NAMALWA (cell line): ENCODE measurements around the gene SOCS2.
"Not testable (repeated sequence)": the region's sequence is repeated elsewhere in the genome, so short reads cannot be mapped to it uniquely, and the experiment has no call there.

Experiments
- DNase-seq: peaks from one replicate; pipeline ENCODE4 v3.0.0-alpha.2; 2015; ENCODE audit warnings: low spot score

The SOCS2 gene

GRCh38 chr12:93593843-93594242, 21.4 kb downstream of the SOCS2 start:
- peak; percentile 81 for DNase-seq

- peak; percentile 43 for DNase-seq
These were observed 22.4 kb downstream of the SOCS2 start for GRCh38 chr12:93594766-93595311.

GRCh38 chr12:93595351-93595750, 22.9 kb downstream of the SOCS2 start:
- peak; percentile 39 for DNase-seq

GRCh38 chr12:93597608-93598007, 25.1 kb downstream of the SOCS2 start:
- DNase-seq: no peak

- DNase-seq: no peak
These were observed 26.7 kb downstream of the SOCS2 start for GRCh38 chr12:93599192-93599591.

GRCh38 chr12:93601591-93601990, 29.1 kb downstream of the SOCS2 start:
- no peak for DNase-seq

- no peak for DNase-seq
These were observed 30.6 kb downstream of the SOCS2 start for GRCh38 chr12:93602897-93603668.

- no peak for DNase-seq
These were observed 31.3 kb downstream of the SOCS2 start for GRCh38 chr12:93603762-93604161.

- DNase-seq: no peak
These were observed 35.8 kb downstream of the SOCS2 start for GRCh38 chr12:93608313-93608712.

- DNase-seq: no peak
These were observed 37.1 kb downstream of the SOCS2 start for GRCh38 chr12:93609281-93610192.

- DNase-seq: no peak
These were observed 40.3 kb downstream of the SOCS2 start for GRCh38 chr12:93612776-93613175.

GRCh38 chr12:93614917-93615596, 42.6 kb downstream of the SOCS2 start:
- no peak for DNase-seq

GRCh38 chr12:93616584-93617101, 44.2 kb downstream of the SOCS2 start:
- no peak for DNase-seq

GRCh38 chr12:93618891-93619410, 46.5 kb downstream of the SOCS2 start:
- no peak for DNase-seq

- no peak for DNase-seq
These were observed 49.5 kb downstream of the SOCS2 start for GRCh38 chr12:93621986-93622385.

GRCh38 chr12:93622485-93622884, 50.0 kb downstream of the SOCS2 start:
- DNase-seq: no peak

- no peak for DNase-seq
These were observed 52.3 kb downstream of the SOCS2 start for GRCh38 chr12:93624595-93625294.

- not testable (repeated sequence) for DNase-seq
These were observed 52.8 kb downstream of the SOCS2 start for GRCh38 chr12:93625295-93625645.

GRCh38 chr12:93626160-93626559, 53.7 kb downstream of the SOCS2 start:
- no peak for DNase-seq
